ENCODE results near the gene BBX.
"Not testable (repeated sequence)": the region's sequence is repeated elsewhere in the genome, so short reads cannot be mapped to it uniquely, and the experiment has no call there.

Gene BBX

GRCh38 chr3:107826727-107827126 is 304.0 kb downstream of the BBX start:
- no peak for DNase-seq (ENCODE audit: low spot score)
- no peak overlapping the region for H3K27ac ChIP-seq
- TF ChIP-seq, protein P1, sequence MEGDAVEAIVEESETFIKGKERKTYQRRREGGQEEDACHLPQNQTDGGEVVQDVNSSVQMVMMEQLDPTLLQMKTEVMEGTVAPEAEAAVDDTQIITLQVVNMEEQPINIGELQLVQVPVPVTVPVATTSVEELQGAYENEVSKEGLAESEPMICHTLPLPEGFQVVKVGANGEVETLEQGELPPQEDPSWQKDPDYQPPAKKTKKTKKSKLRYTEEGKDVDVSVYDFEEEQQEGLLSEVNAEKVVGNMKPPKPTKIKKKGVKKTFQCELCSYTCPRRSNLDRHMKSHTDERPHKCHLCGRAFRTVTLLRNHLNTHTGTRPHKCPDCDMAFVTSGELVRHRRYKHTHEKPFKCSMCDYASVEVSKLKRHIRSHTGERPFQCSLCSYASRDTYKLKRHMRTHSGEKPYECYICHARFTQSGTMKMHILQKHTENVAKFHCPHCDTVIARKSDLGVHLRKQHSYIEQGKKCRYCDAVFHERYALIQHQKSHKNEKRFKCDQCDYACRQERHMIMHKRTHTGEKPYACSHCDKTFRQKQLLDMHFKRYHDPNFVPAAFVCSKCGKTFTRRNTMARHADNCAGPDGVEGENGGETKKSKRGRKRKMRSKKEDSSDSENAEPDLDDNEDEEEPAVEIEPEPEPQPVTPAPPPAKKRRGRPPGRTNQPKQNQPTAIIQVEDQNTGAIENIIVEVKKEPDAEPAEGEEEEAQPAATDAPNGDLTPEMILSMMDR (IDR thresholded peaks at IDR 0.05): no peak

DNA sequence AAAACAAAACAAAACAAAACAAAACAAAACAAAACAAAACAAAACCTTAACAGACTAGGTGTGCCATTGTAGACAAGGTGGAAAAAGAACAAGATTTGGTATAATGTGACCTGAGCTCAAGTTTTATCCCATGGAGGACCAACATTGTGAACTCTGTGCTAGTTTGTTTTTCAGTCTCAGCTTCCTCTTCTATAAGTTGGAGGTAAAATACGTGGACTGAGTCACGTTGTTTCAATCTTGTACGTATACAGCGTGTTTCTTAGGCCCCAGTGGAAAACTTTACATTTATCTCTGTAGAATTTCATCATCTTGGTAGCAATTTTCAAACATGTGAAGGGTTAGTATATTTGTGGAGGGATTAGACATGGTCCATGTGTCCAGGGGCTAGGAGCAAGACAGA is 306.4 kb downstream of the BBX start:
- H3K4me3 ChIP-seq: no peak overlapping the region
- DNase-seq (ENCODE audit: low spot score): no peak
- TF ChIP-seq, protein P1 (IDR thresholded peaks at IDR 0.05): no peak
- no peak overlapping the region for H3K27ac ChIP-seq

More at GRCh38 chr3:107826727-107827126, 304.0 kb downstream of the BBX start:
- H3K4me3 ChIP-seq: no peak overlapping the region

DNA sequence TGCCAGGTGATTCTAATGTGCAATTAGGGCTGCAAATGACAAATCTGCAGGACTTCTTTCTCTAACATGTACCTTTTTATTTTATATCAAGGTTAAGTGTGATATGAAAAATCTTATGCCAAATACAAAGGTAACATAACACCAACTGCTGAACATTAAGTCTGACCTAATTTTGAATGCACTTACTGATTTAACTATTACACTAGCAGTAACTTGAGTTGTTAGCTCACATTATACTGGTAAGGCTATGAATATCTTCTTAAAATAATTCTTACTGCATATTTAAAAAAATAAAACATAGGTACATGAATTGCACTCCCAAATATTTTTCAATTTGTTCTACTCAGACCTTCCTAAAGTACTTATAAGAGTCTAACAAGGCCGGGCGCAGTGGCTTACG is 308.8 kb downstream of the BBX start:
- Histone ChIP-seq H3K4me3 (no peak overlapping the region), H3K27ac (no peak overlapping the region)
- TF ChIP-seq, protein P1 (IDR thresholded peaks at IDR 0.05): no peak
- DNase-seq (ENCODE audit: low spot score): no peak

DNA sequence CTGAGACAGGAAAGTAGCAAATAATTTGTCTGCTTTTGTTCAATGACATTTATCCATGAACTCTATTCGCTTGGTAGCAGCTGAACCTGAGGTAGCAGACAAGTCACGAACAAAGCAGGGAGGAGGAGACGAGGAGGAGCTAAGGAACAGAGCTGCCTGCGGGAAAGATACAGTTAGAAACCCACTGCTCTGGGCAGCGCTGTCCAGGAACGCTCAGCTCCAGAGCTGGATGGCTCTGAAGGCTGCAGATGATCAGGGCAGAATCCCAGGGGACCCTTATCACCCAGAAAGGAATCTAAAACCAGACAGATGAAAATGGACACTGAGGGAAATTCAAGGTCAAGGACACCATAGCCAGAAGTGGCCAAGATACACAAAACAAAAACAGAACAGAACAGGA is 310.3 kb downstream of the BBX start:
- Histone ChIP-seq H3K27ac (no peak overlapping the region), H3K4me3 (no peak overlapping the region)
- TF ChIP-seq, protein P1 (IDR thresholded peaks at IDR 0.05): no peak
- no peak for DNase-seq (ENCODE audit: low spot score)

GRCh38 chr3:107833722-107834416 is 311.1 kb downstream of the BBX start:
- H3K4me3 ChIP-seq: no peak overlapping the region
- H3K27ac ChIP-seq: no peak overlapping the region
- DNase-seq (ENCODE audit: low spot score): no peak
- TF ChIP-seq, protein P1 (IDR thresholded peaks at IDR 0.05): no peak

DNA sequence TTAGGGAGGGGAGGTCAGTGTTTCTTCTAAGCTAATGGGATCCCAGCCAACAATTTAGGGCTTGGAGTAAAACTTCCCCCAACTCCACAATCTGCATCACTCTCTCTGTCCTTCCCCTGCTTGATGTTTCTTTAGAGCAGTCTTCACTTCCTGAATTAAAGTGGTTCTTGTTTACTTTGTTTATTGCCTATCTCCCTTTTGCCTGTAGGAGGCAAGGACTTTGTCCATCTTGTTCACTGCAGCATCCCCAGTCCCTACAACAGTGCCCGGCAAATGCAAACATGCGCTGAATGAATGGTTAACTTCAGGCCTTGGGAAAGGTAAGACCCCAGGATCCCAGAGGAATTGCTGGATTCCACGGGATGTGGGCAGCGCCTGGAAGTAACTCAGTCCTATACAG is 312.2 kb downstream of the BBX start:
- H3K4me3 ChIP-seq; H3K27ac ChIP-seq; DNase-seq (ENCODE audit: low spot score): not testable (repeated sequence)

DNA sequence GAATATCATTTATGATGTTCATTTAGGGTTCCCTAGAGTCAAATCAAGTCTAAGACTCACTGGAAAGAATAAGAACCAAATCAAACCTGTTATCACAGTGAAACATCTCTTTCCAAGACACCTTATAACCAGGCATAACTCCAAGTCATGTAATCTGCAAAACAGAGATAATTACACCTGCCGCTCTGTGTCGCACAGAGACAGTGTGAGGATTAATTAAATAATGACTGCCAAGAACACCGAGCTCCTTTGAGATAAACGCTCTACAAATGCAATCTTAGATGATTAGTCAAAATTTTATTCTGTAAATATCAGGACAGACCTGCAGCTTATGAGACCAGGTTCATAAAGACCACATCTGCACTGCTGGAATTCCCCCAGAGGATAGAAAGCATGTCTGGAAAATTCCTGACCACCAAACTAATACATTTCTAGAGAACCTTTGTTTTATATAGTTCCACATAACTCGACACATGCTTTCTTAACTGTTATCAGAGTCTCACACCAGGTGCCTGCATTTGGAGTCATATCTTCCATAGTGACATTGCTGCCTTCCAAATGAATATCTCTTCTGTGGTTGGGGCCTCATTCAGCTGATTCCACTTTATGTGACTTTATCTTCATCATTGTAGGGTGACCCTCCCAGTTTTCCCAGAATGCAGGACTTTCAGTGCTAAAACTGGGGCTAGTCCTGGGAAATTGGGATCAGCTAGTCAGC is 315.3 kb downstream of the BBX start:
- no peak overlapping the region for H3K4me3 ChIP-seq
- TF ChIP-seq, protein P1 (IDR thresholded peaks at IDR 0.05): no peak
- DNase-seq (ENCODE audit: low spot score): no peak
- H3K27ac ChIP-seq: no peak overlapping the region

Measured in coronary artery (tissue), 2 donors.